Kasumi-1 (cell line): ENCODE results near the gene METTL22.
A peak's percentile ranks its signal among the peaks of the same experiment; 100 is the strongest.

Experiments
- DNase-seq, 2 experiments: peaks; one replicate each; lab custom pipeline; 2025; lab: John Stamatoyannopoulos, UW

Gene METTL22

DNA sequence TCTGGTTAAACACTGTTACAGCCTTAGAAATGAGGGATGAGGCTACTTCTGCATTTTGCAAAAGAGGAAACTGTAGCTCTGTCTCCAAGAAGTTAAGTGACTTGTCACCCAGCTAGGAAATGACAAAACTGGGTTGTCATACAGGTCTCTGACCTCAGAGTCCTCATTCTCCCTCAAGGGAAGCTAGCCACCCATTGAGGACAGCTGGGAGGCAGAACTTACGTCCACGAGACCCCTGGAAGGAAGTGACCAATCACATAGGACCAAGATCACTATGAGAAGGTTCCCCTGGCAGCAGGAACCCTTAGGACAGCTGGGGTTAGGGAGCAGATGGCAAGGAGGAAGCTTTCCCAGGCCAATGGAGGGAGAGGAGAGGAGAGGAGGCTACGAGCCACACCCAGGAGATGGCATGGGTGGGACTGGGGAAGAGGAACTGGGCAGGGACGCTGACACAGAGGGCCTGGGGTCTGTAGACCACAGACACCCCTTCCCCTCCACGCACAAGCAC lies 11.2 kb downstream of the METTL22 start:
- peak; percentile 73 to 83 for DNase-seq

DNA sequence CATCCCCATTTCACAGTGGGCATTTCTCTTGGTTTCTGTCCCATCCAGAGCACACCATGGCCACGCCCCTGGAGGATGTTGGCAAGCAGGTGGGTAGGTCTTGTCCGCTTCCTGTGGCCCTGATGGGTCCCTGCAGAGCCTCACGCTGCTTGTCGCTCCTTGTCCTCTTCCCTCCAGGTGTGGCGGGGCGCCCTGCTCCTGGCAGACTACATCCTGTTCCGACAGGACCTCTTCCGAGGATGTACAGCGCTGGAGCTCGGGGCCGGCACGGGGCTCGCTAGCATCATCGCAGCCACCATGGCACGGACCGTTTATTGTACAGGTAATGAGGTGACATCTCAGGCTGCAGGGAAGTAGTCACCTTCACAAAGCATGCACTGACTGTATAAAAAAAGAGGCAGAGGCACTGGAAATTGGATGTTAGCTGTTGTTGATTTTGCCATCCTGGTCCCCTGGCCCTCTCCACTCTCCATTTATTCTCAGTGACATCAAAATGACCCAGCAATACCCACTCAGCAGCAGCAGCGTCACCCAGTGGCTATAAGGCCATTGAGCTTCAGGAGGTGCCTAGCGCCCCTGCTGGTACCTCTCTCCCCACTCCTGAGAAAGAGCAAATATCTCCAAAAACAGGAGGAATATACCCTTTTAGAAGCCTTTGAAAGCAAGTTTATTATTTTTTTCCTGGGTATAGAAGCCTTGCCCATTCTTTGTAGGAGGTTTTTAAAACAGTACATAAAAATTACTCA lies 13.7 kb downstream of the METTL22 start:
- DNase-seq, result no peak

DNA sequence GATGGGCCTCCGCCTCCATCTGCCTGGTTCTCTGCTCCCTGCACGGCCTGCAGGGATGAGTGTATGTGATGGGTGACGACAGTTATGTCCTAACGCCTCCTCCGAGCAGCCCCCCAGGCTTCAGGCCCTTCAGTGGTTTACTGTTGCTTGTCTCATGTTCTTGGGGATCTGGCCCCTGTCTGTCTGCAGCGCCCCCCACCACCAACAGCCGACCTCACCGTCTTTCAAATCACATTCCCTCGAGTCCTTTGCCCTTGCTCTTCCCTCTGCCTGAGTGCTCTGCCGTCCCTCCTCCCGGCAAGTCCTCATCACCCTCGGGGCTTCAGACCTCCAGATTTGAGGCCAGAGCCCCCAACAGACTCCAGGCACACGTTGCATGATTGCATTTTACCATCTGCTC lies 18.2 kb downstream of the METTL22 start:
- no peak for DNase-seq

DNA sequence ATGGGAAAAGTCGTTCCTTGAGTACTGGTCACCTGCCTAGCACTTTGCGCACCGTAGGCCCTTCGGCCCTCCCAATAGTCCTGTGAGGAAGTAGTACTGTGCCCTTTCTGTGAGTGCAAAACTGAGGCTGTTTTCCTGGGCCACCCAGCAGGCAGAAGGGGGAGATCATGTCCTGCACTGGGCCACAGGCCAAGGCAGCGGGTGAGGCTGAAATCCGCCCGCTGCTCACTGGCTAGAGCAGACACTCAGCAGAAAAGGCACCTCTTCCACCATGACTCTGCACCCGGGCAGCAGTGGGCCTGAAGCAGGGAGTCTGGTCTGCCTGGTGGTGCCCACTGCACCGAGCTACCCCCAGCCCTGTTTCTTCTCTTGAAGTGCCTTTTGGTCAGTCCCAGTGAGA lies 20.2 kb downstream of the METTL22 start:
- no peak for DNase-seq

DNA sequence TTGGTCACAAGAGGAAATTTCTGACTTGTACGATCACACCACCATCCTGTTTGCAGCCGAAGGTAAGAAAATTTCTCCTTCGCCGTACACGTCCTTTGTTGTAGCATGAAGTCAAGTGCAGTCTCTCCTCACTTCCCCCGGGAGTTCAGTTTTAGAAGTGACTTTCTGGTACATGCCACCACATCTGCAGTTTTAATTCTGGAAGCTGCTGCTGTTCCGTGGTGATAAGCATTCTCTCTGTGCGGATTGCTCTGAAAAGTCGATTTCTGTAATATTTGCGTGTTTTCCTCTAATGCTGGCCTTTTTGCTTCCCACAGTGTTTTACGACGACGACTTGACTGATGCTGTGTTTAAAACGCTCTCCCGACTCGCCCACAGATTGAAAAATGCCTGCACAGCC lies 20.6 kb downstream of the METTL22 start:
- no peak for DNase-seq

DNA sequence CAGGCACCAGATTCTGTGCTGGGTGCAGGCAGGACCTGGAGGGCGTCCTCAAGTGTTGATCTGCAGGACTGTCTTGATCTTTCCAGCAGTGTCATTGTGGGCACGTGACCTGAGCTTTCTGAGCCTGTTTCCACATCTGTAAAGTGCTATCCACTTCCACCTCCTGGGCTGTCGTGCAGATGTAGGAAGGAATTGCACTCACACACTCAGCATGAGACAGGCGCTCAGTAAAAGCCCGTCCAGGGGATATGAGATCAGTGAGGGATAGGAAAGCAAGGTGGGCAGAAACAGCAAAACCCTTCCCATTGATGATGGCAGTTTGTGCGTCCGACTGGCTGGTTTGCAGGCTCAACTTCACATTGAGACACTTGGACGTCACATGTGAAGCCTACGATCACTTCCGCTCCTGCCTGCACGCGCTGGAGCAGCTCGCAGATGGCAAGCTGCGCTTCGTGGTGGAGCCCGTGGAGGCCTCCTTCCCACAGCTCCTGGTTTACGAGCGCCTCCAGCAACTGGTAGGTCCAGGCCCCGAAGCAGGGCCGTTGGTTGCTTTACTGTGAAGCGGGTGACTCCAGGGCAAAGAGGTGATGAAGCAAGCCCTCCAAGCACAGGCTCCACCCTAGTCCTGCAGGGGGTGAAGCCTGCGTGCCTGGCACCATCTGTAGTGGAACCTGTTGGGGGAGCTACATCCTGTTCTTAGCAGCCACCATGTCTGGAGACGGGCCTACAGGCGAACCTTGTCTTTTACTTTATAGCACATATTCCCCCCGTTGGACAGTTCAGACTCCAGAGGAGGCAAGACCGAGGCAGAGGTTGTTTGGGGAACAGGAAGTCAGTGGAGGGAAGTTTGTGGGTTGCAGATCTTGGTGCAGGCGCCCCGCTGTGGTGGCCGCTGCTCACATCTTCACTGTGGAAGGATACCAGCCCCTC lies 23.0 kb downstream of the METTL22 start:
- peak; percentile 66 for DNase-seq

GRCh38 chr16:8645141-8645521 lies 23.6 kb downstream of the METTL22 start:
- peak in 1 of 2 experiments; percentile 20 for DNase-seq

DNA sequence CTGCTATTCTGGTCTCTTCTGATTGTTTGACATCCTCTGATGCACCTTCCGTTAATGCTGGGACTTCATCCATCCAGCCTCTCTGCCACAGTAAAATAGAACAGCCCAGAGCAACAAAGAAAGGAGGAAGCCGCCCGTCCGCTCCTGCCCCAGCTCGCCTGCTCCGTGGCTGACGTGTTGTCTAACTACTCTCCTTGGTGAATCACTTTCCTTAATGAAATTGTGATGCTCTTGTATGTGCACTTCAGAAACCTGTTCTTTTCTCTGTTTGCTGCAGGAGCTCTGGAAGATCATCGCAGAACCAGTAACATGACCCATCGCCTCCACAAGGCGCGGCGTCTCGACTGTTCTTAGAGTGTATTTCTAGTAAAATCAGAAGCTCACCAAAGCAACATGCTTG lies 24.3 kb downstream of the METTL22 start:
- DNase-seq, result no peak

DNA sequence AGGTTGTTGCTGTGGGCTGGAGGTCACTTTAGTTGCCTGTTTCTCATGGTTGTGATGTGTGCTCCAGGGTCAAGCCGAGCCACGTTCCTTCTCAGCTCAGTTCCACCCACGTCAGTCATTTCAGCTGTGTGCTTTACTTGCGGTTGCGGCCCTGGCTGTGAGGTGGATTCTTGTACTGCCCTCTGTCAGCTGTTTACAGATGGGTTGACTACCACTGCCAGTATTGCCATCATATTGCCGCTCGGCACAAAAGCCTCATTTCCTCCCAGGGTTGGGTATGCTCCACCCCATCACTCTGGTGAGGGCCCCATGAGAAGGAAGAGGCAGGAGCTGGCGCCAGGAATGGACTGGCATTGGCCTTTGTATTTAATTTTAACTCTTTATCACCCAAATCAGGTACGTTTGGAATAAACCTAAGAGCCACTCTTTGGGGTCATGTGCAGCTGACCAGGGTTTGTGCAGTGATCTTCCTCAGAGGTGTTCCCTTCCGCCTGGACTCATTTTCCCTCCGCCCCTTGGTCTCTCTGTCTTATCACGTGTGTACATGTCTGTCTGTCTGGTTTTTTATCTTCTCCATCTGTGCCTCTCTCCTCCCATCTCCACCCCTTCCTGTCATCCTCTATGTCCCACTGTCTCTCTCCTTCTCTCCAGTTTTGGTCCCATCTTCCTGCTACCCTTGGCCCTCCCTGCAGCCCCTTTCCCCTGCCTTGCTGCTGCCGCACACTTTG lies 25.0 kb downstream of the METTL22 start:
- no peak for DNase-seq

- DNase-seq, result no peak
Observed at GRCh38 chr16:8647721-8648318, 26.3 kb downstream of the METTL22 start.

DNA sequence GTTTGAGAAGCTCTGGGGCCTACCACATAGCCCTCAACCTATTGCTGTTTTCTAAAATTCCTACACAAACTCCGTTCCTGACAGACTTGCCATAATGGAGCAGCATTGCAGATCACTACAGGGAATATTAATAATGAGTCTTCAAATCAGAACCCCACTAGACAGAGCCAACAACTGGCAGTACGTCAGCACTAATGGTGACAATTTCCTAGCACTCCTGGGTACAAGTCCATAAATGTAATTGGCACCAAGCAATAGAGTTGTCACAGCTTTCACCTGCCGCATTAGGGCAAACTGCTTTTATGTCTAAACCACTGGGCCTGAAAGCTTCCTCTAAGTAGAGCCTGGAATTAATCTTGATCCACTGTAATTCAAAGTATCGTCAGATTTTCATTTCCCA lies 27.4 kb downstream of the METTL22 start:
- DNase-seq, result no peak

- DNase-seq, result no peak
Observed at GRCh38 chr16:8649829-8650554, 28.5 kb downstream of the METTL22 start.

DNA sequence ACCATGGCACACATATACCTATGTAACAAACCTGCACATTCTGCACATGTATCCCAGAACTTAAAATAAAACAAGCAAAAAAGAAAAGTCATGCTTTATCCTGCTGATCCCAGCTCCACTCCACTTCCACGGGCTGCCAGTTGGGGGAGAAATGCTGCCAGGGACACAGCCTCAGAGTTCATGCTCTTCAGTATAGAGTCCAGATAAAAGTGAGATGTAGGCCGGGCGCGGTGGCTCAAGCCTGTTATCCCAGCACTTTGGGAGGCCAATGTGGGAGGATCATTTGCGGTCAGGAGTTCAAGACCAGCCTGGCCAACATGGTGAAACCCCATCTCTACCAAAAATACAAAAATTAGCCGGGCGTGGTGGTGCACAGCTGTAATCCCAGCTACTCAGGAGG lies 30.5 kb downstream of the METTL22 start:
- DNase-seq, result peak in 1 of 2 experiments; percentile 11

DNA sequence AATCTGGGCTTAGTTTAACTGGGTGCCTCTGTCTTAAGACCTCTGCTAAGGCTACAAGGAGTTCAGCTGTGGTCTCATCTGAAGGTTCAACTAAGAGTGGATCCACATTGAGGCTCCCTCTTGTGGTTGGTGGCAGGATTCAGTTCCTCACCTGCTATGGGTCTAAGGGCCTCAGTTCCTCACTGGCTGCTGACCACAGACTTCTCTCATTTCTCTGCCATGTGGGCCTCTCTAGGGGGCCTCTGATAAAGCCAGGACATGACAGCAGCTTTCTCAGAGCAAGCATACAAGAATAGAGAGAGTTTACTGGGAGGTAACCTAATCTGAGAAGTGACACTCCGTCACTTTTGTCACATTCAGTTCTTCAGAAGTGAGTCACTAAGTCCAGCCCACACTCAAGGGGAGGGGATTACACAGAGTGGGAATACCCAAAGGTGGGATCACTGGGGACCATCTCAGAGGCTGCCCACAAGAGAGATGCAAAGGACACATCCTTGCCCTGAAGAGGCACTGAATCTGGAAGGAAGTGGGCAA lies 33.8 kb downstream of the METTL22 start:
- peak; percentile 14 to 35 for DNase-seq

GRCh38 chr16:8656376-8656775 lies 34.9 kb downstream of the METTL22 start:
- DNase-seq, result no peak

GRCh38 chr16:8660841-8661301 lies 39.4 kb downstream of the METTL22 start:
- DNase-seq, result peak; percentile 1 to 28

DNA sequence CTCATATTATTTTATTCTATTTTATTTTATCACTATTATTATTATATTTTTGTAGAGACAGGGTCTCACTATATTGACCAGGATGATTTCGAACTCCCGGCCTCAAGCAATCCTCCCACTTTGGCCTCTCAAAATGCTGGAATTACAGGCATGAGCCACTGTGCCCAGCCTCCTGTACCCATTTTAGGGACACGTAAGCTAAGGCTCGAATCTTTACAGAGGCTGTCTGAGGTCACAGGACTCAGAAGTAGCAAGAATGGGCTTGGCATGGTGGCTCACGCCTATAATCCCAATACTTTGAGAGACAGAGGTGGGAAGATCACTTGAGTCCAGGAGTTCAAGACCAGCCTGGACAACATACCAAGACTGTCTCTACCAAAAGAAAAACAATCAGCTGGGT lies 40.2 kb downstream of the METTL22 start:
- DNase-seq, result no peak

GRCh38 chr16:8663192-8664089 lies 41.9 kb downstream of the METTL22 start:
- DNase-seq, result no peak

GRCh38 chr16:8665529-8665928 lies 44.0 kb downstream of the METTL22 start:
- DNase-seq, result no peak

GRCh38 chr16:8667492-8667891 lies 46.0 kb downstream of the METTL22 start:
- no peak for DNase-seq
